Activated T-helper 1 cell treated with anti-CD3 and anti-CD28 coated beads, Interleukin-2, amount 50 U/mL, for 16 hours (primary cell): ENCODE data around the gene ING1.
"Not testable (repeated sequence)": the region's sequence is repeated elsewhere in the genome, so short reads cannot be mapped to it uniquely, and the experiment has no call there.

ENCODE experiments used
- DNase-seq, 2 donors: peaks; one replicate each; pipeline ENCODE4 v3.0.0-alpha.2; 2020; ENCODE audit warnings: low read depth in 1 of 2, low spot score in 1 of 2

The ING1 gene

GRCh38 chr13:110713642-110713952 is at the start of gene ING1:
TSS of gene ING1 (plus strand) at chr13:110713700. CDS start at chr13:110714150, 450 bp downstream.
- no peak for DNase-seq

DNA sequence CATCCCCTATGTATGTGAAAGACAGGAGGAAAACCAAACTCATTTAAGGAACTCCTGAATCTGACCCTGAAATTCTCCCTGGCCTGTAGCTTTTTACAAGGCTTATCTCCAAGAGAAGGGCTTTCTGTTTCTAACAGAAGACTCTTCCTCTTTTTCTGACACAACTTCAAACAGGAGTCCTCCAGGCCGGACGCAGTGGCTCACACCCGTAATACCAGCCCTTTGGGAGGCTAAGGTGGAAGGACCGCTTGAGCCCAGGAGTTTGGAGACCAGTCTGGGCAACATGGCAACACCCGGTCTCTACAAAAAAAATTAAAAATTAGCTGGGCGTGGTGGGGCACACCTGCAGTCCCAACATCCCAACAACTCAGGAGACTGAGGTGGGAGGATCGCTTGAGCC is 49.5 kb upstream of the ING1 start:
- no peak for DNase-seq

GRCh38 chr13:110664673-110665072 is 48.8 kb upstream of the ING1 start:
- no peak for DNase-seq

GRCh38 chr13:110665491-110666254 is 47.8 kb upstream of the ING1 start:
- no peak for DNase-seq

- no peak for DNase-seq
Observed at GRCh38 chr13:110666255-110666533, 47.3 kb upstream of the ING1 start.

GRCh38 chr13:110669036-110669435 is 44.5 kb upstream of the ING1 start:
- no peak for DNase-seq

DNA sequence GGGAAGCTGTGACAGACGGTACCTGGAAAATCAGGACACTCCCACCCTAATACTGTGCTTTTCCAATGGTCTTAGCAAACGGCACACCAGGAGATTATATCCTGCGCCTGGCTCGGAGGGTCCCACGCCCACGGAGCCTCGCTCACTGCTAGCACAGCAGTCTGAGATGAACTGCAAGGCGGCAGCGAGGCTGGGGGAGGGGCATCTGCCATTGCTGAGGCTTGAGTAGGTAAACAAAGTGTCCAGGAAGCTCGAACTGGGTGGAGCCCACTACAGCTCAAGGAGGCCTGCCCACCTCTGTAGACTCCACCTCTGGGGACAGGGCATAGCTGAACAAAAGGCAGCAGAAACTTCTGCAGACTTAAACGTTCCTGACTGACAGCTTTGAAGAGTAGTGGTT is 43.7 kb upstream of the ING1 start:
- not testable (repeated sequence) for DNase-seq

GRCh38 chr13:110676595-110677587 is 36.6 kb upstream of the ING1 start:
- DNase-seq, result no peak

- DNase-seq, result no peak
Observed at GRCh38 chr13:110677731-110678545, 35.6 kb upstream of the ING1 start.

- no peak for DNase-seq
Observed at GRCh38 chr13:110680852-110681251, 32.6 kb upstream of the ING1 start.

DNA sequence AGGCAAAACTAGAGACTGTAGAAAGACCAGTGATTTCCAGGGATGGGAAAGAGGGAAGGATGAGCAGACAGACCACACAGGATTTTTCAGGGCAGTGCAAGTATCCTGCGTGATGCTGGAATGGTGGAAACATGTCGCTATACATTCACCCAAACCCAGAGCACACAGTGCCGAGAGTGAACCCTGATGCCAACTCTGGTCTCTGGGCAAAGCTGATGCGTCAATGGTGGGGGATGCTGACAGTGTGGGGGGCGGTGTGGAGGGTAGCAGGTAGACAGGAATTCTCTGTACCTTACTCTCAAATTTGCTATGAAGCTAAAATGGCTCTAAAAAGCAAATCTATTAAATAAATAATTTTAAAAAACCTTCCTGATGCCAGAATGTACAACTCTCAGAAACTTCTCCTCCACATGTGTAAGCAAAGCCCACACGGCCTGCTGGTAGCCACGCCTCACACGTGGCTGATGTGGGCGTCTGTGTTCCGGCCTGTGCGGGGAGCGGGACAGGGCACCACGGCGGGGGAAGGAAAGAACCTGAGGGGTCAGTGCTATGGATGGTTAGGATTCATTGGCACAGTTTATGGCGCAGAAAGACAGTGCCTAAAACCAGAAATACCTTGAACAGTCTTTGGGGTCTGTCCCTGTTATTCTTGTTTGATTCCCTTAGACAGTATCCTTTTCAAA is 31.5 kb upstream of the ING1 start:
- DNase-seq, result no peak

- DNase-seq, result no peak
Observed at GRCh38 chr13:110682746-110683145, 30.8 kb upstream of the ING1 start.

GRCh38 chr13:110683203-110683883 is 30.2 kb upstream of the ING1 start:
- DNase-seq, result no peak

GRCh38 chr13:110683921-110684320 is 29.6 kb upstream of the ING1 start:
- DNase-seq, result no peak

DNA sequence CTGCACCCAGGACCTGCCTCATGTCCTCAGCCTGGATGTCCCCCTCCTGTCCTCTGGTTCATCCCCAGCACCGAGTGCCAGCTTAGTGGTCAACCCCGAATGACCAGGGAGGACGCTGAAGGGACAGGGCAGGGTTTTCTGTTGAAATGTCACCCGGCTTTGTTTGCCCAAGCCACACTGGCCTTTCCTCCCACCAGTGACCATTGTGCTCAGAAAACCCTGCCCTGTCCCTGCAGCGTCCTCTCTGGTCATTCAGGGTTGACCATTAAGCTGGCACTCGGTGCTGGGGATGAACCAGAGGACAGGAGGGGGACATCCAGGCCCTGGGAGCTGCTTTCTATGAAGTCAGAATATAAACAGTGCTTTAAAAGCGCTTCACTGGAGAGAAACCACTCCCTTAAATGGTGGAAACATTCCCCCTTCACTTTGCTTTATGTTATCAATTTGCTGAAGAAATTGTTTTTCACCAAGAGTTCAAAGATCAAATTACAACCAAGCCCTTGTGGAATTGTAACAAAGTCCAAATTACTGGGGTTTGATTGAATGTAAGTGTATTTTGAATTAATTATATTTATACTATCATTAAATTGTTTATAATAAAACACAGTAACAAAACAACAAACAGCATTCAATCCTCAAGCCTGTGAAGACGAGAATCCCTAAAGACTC is 29.0 kb upstream of the ING1 start:
- no peak for DNase-seq

DNA sequence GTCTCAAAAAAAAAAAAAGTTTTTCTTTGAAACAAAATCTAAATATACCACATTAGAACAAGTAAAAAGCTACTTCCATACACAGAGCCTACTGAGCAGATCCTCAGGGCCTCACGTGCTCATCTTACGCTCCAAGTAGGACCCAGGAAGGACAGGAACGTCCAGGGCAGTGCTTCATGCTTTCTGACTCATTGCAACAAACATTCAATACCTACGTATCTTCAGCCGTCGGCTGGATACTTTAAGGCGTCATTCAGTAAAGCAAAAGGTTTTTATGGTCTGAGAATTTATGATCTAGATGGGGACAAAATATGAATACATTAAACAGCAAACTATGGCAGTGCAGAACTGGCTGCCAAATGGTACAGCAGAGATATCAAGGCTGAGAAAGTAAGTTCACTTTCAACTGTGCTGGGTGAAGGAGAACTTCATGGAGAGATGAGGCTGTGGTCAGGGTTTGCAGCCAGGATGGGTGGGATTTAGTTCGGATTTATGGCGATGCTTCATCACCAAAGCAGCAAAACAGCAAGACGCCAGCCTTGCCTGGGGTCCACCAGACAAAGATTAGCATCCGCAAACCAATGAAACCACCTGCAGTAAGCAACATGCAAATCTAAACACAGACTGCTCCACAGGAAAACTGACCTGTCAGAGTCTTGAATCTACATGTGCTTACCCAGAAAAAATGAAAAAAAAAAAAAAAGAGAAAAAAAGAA is 28.0 kb upstream of the ING1 start:
- no peak for DNase-seq

- no peak for DNase-seq
Observed at GRCh38 chr13:110687736-110688135, 25.8 kb upstream of the ING1 start.

DNA sequence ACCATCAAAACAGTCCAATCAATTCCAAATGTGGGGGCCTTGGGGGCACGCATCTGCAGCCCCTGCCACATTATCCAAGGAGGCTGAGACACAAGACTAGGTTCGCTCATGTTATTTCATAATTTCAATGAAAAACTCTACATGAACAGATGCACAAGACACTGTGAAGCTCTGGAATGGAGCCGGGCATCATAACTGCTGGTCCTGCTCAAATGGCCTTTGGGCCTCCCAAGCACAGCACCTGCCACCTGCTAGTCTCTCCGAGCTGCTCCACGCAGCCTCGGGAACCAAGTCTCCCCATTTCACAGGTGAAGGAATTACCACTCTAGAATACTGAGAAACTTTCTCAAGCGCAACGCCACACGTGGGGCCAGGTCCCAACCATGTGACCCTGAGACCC is 24.5 kb upstream of the ING1 start:
- no peak for DNase-seq

- DNase-seq, result no peak
Observed at GRCh38 chr13:110689711-110690110, 23.8 kb upstream of the ING1 start.
